DOHH2 (cell line): ENCODE measurements around the gene MAP7D1.

ENCODE experiments used
- H3F3A ChIP-seq: fragments of 200-600 bp; sonication (generic), shearing (Covaris generic); 2 replicates; pipeline ENCODE4 v1.6.0; 2016; ENCODE audit warnings: antibody characterized with exemption, mild to moderate bottlenecking; ENCODE audit not compliant: control insufficient read depth, insufficient read depth
- H3K27ac ChIP-seq: fragments of 200-600 bp; sonication (generic); 2 replicates; pipeline ENCODE4 v1.5.1; 2014; ENCODE audit warnings: low read depth, mild to moderate bottlenecking, low read length, moderate library complexity
- H3K27me3 ChIP-seq: fragments of 200-600 bp; sonication (generic); 2 replicates; pipeline ENCODE4 v1.6.1; 2014; ENCODE audit warnings: mild to moderate bottlenecking, low read length, mixed read lengths; ENCODE audit not compliant: control insufficient read depth
- H3K36me3 ChIP-seq: fragments of 200-600 bp; sonication (generic); 2 replicates; pipeline ENCODE4 v1.6.1; 2014; ENCODE audit warnings: mild to moderate bottlenecking, low read length, moderate library complexity, mixed read lengths; ENCODE audit not compliant: control insufficient read depth
- H3K4me1 ChIP-seq: fragments of 200-600 bp; sonication (generic); 2 replicates; pipeline ENCODE4 v1.6.1; 2014; ENCODE audit warnings: mild to moderate bottlenecking, low read length, mixed read lengths; ENCODE audit not compliant: control insufficient read depth
- H3K4me2 ChIP-seq: fragments of 200-600 bp; sonication (generic); 2 replicates; pipeline ENCODE4 v1.6.0; 2014; ENCODE audit warnings: mild to moderate bottlenecking, low read length, moderate library complexity
- H3K4me3 ChIP-seq: fragments of 200-600 bp; sonication (generic); 2 replicates; pipeline ENCODE4 v1.5.1; 2014; ENCODE audit warnings: mild to moderate bottlenecking, low read length, mixed read lengths
- H3K79me2 ChIP-seq: fragments of 200-600 bp; sonication (generic); 2 replicates; pipeline ENCODE4 v1.6.1; 2014; ENCODE audit warnings: mild to moderate bottlenecking, low read length, mixed read lengths; ENCODE audit not compliant: control insufficient read depth
- H3K9me2 ChIP-seq: fragments of 200-600 bp; sonication (generic); replicated peaks from 2 replicates; pipeline ENCODE4 v1.6.1; 2014; ENCODE audit warnings: mild to moderate bottlenecking, low read length, mixed read lengths; ENCODE audit not compliant: control insufficient read depth
- H3K9me3 ChIP-seq: fragments of 200-600 bp; sonication (generic); 2 replicates; pipeline ENCODE4 v1.6.1; 2014; ENCODE audit warnings: antibody characterized with exemption, low read length, mixed read lengths; ENCODE audit not compliant: control insufficient read depth, insufficient read depth
- H4K20me1 ChIP-seq: fragments of 200-600 bp; sonication (generic); 2 replicates; pipeline ENCODE4 v1.6.0; 2014; ENCODE audit warnings: low read depth, mild to moderate bottlenecking, antibody characterized with exemption, low read length, moderate library complexity; ENCODE audit not compliant: control insufficient read depth, insufficient read depth
- EZH2phosphoT487 ChIP-seq: fragments of 200-600 bp; sonication (generic); IDR thresholded peaks from 2 replicates; pipeline ENCODE4 v1.6.1; 2017; ENCODE audit warnings: borderline replicate concordance, mild to moderate bottlenecking, antibody characterized with exemption, low read length, moderate library complexity, mixed read lengths
- TF ChIP-seq, protein P1 (sequence below): fragments of 200-600 bp; sonication (generic); IDR thresholded peaks from one replicate; pipeline ENCODE4 v1.5.1; 2014; ENCODE audit warnings: antibody characterized with exemption, mild to moderate bottlenecking, low read depth, low read length; ENCODE audit not compliant: poor library complexity, severe bottlenecking

The MAP7D1 gene

DNA sequence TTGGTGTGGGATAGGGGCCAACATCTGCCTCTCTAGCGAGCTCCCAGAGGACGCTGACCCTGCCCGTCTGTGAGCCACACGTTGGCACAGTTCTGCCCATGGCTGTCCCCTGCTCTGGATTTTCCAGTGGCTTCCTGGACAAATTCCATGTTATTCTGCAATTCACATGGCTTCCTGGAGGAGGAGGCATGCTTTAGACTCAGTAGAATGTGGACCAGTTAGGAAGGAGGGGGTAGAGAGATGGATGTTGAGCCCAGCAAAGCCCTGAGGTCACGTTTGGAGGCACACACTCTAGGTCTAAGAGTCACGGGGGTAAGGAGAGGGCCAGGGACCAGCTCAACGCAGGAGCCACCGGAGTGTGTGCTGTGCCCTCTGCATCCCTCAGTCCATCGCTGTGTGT, 43.1 kb upstream of the MAP7D1 start:
- Histone ChIP-seq H3F3A (no peaks in the 10 kb centered on the region), H3K9me3 (no peaks in the 10 kb centered on the region), H3K4me2 (no peak overlapping the region), H4K20me1 (no peaks in the 10 kb centered on the region), H3K79me2 (no peaks in the 10 kb centered on the region), H3K36me3 (no peaks in the 10 kb centered on the region), H3K27ac (no peak overlapping the region), H3K4me3 (no peak overlapping the region), H3K27me3 (no peaks in the 10 kb centered on the region), H3K4me1 (peaks cover 10% of the 10 kb centered on the region), H3K9me2 (no peaks in the 10 kb centered on the region)
- no peak for TF ChIP-seq EZH2phosphoT487
- TF ChIP-seq, protein P1, sequence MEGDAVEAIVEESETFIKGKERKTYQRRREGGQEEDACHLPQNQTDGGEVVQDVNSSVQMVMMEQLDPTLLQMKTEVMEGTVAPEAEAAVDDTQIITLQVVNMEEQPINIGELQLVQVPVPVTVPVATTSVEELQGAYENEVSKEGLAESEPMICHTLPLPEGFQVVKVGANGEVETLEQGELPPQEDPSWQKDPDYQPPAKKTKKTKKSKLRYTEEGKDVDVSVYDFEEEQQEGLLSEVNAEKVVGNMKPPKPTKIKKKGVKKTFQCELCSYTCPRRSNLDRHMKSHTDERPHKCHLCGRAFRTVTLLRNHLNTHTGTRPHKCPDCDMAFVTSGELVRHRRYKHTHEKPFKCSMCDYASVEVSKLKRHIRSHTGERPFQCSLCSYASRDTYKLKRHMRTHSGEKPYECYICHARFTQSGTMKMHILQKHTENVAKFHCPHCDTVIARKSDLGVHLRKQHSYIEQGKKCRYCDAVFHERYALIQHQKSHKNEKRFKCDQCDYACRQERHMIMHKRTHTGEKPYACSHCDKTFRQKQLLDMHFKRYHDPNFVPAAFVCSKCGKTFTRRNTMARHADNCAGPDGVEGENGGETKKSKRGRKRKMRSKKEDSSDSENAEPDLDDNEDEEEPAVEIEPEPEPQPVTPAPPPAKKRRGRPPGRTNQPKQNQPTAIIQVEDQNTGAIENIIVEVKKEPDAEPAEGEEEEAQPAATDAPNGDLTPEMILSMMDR: no peak

DNA sequence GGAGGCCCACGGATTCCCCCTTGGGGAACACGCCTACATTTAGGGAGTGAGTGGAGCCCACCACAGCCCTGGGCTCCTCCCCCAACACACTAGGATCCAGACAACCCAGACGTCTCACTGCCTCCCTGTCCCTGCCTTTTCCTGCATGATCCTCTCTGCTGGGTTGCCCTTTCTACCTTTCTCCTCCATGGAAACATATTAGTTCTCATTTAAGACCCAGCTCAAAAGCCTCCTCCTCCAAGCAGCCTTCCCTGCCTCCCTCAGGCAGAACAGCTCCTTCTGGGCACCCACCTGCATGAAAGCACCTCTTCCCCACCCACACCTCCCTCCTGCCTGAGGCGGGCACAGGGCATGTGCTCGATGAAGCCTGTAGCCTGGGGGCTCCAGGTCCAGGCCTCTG, 41.6 kb upstream of the MAP7D1 start:
- Histone ChIP-seq H3K9me2 (no peaks in the 10 kb centered on the region), H3K79me2 (no peaks in the 10 kb centered on the region), H4K20me1 (no peaks in the 10 kb centered on the region), H3K27me3 (no peaks in the 10 kb centered on the region), H3K4me2 (peak overlapping the region; percentile 21; the same call in 1 of the 2 replicates), H3K4me1 (peaks cover 10% of the 10 kb centered on the region), H3K4me3 (no peak overlapping the region), H3F3A (no peaks in the 10 kb centered on the region), H3K36me3 (no peaks in the 10 kb centered on the region), H3K27ac (no peak overlapping the region), H3K9me3 (no peaks in the 10 kb centered on the region)
- TF ChIP-seq EZH2phosphoT487: no peak
- TF ChIP-seq, protein P1: no peak

DNA sequence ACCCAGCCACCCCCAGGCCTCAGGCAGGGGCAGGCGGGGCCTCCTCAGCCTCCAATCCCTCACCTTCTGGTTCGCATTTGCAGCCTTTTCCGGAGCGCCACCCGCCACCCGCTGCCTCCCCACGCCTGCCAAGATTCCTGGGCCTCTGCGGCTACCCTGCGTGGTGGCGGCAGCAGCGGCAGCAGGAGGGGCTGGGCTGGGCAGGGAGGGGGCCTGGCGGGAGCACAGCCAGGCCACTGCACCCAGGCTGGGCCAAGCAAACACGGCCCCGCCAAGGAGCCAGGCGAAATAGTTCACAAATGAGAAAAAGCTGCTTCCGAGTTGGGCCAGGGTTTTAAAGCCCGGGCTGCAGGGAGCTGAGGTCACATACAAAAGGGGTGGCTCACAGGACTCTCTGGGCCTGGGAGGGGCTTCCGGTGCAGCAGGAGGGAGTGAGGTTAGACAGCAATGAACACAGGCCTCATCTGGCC, 40.7 kb upstream of the MAP7D1 start:
- H3K4me3 ChIP-seq: no peak overlapping the region
- no peaks in the 10 kb centered on the region for H4K20me1 ChIP-seq
- H3K27ac ChIP-seq: no peak overlapping the region
- no peaks in the 10 kb centered on the region for H3K79me2 ChIP-seq
- no peaks in the 10 kb centered on the region for H3K36me3 ChIP-seq
- no peak overlapping the region for H3K4me2 ChIP-seq
- TF ChIP-seq, protein P1: no peak
- TF ChIP-seq EZH2phosphoT487: no peak
- H3K27me3 ChIP-seq: no peaks in the 10 kb centered on the region
- no peaks in the 10 kb centered on the region for H3K9me3 ChIP-seq
- no peaks in the 10 kb centered on the region for H3F3A ChIP-seq
- H3K9me2 ChIP-seq: no peaks in the 10 kb centered on the region
- peaks cover 10% of the 10 kb centered on the region for H3K4me1 ChIP-seq

DNA sequence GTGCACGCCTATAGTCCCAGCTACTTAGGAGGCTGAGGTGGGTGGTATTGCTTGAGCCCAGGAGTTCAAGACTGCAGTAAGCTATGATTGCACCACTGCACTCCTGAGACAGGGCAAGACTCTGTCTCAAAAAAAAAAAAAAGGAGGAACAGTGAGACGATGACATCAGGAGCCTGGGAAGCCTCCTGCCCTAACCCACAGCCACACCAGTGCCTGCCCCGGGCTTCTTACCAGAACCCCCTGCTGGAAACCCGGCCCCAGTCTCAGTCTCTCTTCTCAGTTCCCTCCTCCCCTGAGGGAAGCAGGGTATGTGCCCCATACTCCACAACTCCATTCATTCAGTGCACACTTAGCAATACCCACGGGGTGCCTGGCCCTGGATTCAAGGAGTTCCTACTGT, 40.0 kb upstream of the MAP7D1 start:
- Histone ChIP-seq H3K4me3 (no peak overlapping the region), H3K36me3 (no peaks in the 10 kb centered on the region), H3K27me3 (no peaks in the 10 kb centered on the region), H3K4me1 (peaks cover 10% of the 10 kb centered on the region), H3K4me2 (no peak overlapping the region), H3F3A (no peaks in the 10 kb centered on the region), H3K27ac (no peak overlapping the region), H3K79me2 (no peaks in the 10 kb centered on the region), H3K9me3 (no peaks in the 10 kb centered on the region), H3K9me2 (no peaks in the 10 kb centered on the region), H4K20me1 (no peaks in the 10 kb centered on the region)
- TF ChIP-seq, protein P1: no peak
- no peak for TF ChIP-seq EZH2phosphoT487
